Hepatocyte (in vitro differentiated cells): ENCODE measurements around the gene WDFY2. TPM values are rescaled to one million over a fixed set of nuclear protein-coding genes. Genes with fewer than 3 reads are reported as not detected.

ENCODE experiments used
- DNase-seq: peaks from one replicate; pipeline ENCODE4 v3.0.0-alpha.2; 2016; ENCODE audit warnings: low spot score
- H2AFZ ChIP-seq: fragments of 200-600 bp; sonication (generic); 2 replicates; pipeline ENCODE4 v1.6.0; 2016; ENCODE audit warnings: antibody characterized with exemption, mild to moderate bottlenecking
- H3K27ac ChIP-seq: fragments of 200-600 bp; sonication (generic); 2 replicates; pipeline ENCODE4 v1.5.1; 2016; ENCODE audit warnings: mild to moderate bottlenecking
- H3K27me3 ChIP-seq: fragments of 200-600 bp; sonication (generic); 2 replicates; pipeline ENCODE4 v1.6.1; 2016
- H3K36me3 ChIP-seq: fragments of 200-600 bp; sonication (generic); replicated peaks from 2 replicates; pipeline ENCODE4 v1.5.1; 2016; ENCODE audit warnings: low read depth; ENCODE audit not compliant: insufficient read depth
- H3K4me1 ChIP-seq: fragments of 200-600 bp; sonication (generic); 2 replicates; pipeline ENCODE4 v1.5.1; 2016; ENCODE audit warnings: mild to moderate bottlenecking, moderate library complexity; ENCODE audit not compliant: insufficient read depth
- H3K4me2 ChIP-seq: fragments of 200-600 bp; sonication (generic); 2 replicates; pipeline ENCODE4 v1.6.0; 2016
- H3K4me3 ChIP-seq: fragments of 200-600 bp; sonication (generic); 2 replicates; pipeline ENCODE4 v1.5.1; 2016; ENCODE audit warnings: mild to moderate bottlenecking
- H3K79me2 ChIP-seq: fragments of 200-600 bp; sonication (generic); 2 replicates; pipeline ENCODE4 v1.6.0; 2017; ENCODE audit warnings: mild to moderate bottlenecking
- H3K9me2 ChIP-seq: fragments of 200-600 bp; sonication (generic); replicated peaks from 2 replicates; pipeline ENCODE4 v1.6.0; 2017; ENCODE audit warnings: mild to moderate bottlenecking; ENCODE audit not compliant: insufficient read depth
- H3K9me3 ChIP-seq: fragments of 200-600 bp; sonication (generic); 2 replicates; pipeline ENCODE4 v1.5.1; 2016; ENCODE audit warnings: low read depth, mild to moderate bottlenecking
- H4K20me1 ChIP-seq: fragments of 200-600 bp; sonication (generic); 2 replicates; pipeline ENCODE4 v1.6.0; 2016; ENCODE audit warnings: mild to moderate bottlenecking; ENCODE audit not compliant: insufficient read depth, poor library complexity, severe bottlenecking
- EZH2 ChIP-seq: fragments of 200-600 bp; sonication (generic); IDR thresholded peaks from 2 replicates; pipeline ENCODE4 v1.6.1; 2016; ENCODE audit warnings: antibody characterized with exemption, mild to moderate bottlenecking, borderline replicate concordance
- EZH2phosphoT487 ChIP-seq: fragments of 200-600 bp; sonication (generic); IDR thresholded peaks from one replicate; pipeline ENCODE4 v1.6.1; 2018; ENCODE audit warnings: antibody characterized with exemption, mild to moderate bottlenecking, low read depth, moderate library complexity; ENCODE audit not compliant: unreplicated experiment, severe bottlenecking
- WGBS: methylation state at CpG from one replicate; pipeline ENCODE4 v1.1.6; 2016; ENCODE audit warnings: low lambda C conversion rate; ENCODE audit errors: missing lambda C conversion rate; 5-methylcytosine and 5-hydroxymethylcytosine counted together
- polyA plus RNA-seq: library from polyadenylated mRNA; unstranded; fragments of >200 nt; fragmentation: Nextera tagmentation; extraction: Ambion mirVana; gene quantifications from 2 replicates; pipeline ENCODE4 v1.2.1, GENCODE V29; 2016
- total RNA-seq: library from RNA; depleted of rRNA; stranded (reverse); fragments of >200 nt; gene quantifications from 2 replicates; pipeline ENCODE4 v1.2.3, GENCODE V29; 2014
- TF ChIP-seq, protein P1 (sequence below): fragments of 200-600 bp; sonication (generic); IDR thresholded peaks from 2 replicates; pipeline ENCODE4 v1.5.1; 2016; ENCODE audit warnings: antibody characterized with exemption, mild to moderate bottlenecking; ENCODE audit not compliant: poor library complexity

WDFY2 gene
- total and polyA plus RNA-seq, 2 experiments from 2014 or later = 9.0 to 9.1 TPM

DNA sequence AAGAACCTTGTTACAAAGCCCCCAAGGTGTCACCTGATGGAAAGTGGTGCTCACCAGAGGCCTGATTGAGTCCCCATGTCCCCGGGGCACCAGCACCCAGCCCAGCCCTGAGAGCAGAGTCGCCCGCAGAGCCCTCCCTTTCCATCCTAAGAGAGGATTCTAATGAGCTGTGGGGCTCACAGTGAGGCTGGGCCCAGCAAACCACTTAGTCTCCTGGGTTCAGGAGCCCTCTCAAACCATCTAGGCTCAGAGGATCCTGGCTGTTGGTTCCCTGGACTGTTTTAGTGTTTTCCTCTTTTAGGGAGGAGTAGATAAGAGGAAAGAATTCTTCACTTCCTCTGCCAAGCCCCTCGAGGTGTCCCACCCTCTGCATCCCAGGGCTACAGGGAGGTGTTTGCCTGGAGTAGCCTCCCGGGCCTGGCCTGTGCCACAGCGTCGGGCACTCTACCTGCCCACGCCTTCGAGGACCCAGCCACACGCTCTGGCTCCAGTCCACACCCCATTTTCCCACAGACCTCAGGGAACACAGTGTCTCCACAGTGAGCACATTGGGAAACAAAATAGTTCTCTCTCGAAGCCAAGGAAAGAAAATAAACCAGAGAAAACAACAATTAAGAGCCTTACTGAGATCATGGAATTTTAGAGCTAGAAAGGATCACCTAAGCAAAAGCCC, 185.3 kb downstream of the WDFY2 start:
- 83% methylated on average over 11 of the region's 11 CpGs for WGBS
- DNase-seq = no peak

DNA sequence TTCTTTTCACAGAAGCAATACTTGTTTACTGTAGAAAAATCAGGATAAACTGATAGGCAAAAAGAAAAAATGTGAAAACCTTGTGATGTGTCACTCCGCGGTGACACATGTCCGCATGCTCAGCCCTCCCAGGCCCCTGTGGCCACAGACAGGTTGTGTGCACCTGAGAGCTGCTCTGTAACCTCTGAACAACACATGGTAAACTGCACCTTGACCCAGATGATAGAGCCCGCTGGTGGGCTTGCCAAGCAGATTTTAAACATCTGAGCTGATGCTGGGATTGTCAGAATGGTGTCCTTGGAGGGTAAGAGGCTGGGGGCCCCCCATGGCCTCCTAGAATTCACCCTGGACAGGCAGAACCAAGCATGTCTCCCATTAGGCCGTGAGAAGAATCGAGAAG, 185.9 kb downstream of the WDFY2 start:
- H4K20me1 ChIP-seq = no peaks in the 10 kb centered on the region
- no peaks in the 10 kb centered on the region for H3K79me2 ChIP-seq
- no peaks in the 10 kb centered on the region for H3K27me3 ChIP-seq
- H3K9me3 ChIP-seq = no peaks in the 10 kb centered on the region
- peak overlapping the region; percentile 37 for H3K27ac ChIP-seq
- WGBS = 93% methylated on average over 6 of the region's 6 CpGs
- H3K4me3 ChIP-seq = no peak overlapping the region
- peaks cover 3% of the 10 kb centered on the region for H3K4me1 ChIP-seq
- peak; percentile 35 for DNase-seq
- no peaks in the 10 kb centered on the region for H3K36me3 ChIP-seq
- no peaks in the 10 kb centered on the region for H3K9me2 ChIP-seq
- H2AFZ ChIP-seq = no peak overlapping the region
- no peak overlapping the region for H3K4me2 ChIP-seq
- no peak for TF ChIP-seq EZH2phosphoT487
- TF ChIP-seq, protein P1, sequence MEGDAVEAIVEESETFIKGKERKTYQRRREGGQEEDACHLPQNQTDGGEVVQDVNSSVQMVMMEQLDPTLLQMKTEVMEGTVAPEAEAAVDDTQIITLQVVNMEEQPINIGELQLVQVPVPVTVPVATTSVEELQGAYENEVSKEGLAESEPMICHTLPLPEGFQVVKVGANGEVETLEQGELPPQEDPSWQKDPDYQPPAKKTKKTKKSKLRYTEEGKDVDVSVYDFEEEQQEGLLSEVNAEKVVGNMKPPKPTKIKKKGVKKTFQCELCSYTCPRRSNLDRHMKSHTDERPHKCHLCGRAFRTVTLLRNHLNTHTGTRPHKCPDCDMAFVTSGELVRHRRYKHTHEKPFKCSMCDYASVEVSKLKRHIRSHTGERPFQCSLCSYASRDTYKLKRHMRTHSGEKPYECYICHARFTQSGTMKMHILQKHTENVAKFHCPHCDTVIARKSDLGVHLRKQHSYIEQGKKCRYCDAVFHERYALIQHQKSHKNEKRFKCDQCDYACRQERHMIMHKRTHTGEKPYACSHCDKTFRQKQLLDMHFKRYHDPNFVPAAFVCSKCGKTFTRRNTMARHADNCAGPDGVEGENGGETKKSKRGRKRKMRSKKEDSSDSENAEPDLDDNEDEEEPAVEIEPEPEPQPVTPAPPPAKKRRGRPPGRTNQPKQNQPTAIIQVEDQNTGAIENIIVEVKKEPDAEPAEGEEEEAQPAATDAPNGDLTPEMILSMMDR = no peak
- TF ChIP-seq EZH2 = no peak

More for the DNA sequence above, 185.3 kb downstream of the WDFY2 start:
- Histone ChIP-seq H3K79me2 (no peaks in the 10 kb centered on the region), H3K9me3 (no peaks in the 10 kb centered on the region), H3K4me2 (no peak overlapping the region), H4K20me1 (no peaks in the 10 kb centered on the region), H3K9me2 (no peaks in the 10 kb centered on the region), H3K4me3 (no peak overlapping the region), H3K36me3 (no peaks in the 10 kb centered on the region), H3K27me3 (no peaks in the 10 kb centered on the region), H2AFZ (no peak overlapping the region), H3K27ac (peak overlapping the region; percentile 37), H3K4me1 (peaks cover 8% of the 10 kb centered on the region)
- no peak for TF ChIP-seq EZH2phosphoT487
- TF ChIP-seq, protein P1 = no peak
- no peak for TF ChIP-seq EZH2

DNA sequence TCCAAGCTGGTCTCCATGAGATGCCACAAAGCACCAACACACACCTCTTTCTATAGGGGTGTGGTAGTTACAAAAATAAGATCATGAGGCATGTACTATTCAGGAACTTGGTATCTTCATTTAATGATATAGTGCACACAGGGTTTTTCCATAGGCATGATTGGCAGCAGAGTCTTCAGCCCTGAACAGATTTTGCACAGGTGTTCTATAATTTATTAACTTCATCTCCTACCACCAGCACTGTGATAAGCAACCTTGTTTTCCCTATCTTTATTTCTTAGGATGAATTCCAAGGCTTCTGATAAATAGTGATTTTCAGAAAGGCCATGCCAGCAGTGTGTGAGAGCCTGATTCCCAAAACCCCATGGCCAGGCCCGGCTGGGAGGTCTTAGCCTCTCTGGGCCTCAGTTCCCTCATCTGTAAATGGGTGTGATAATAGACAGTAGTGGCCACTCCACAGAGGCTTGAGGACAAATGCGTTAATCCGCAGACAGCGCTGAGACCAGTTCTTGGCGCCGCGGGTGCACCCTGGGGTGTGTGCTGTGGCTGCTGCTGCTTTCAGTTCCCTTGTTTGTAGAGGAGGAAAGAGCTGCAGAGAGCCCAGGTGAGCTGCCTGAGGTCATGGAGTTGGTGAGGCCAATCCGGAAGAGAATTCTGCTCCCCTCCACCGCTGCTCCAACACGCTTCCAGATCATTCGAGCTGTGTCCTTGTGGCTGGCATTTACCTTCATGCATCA, 186.6 kb downstream of the WDFY2 start:
- Histone ChIP-seq H3K4me3 (no peak overlapping the region), H3K36me3 (no peaks in the 10 kb centered on the region), H3K79me2 (no peaks in the 10 kb centered on the region), H3K9me2 (no peaks in the 10 kb centered on the region), H2AFZ (no peak overlapping the region), H3K27me3 (no peaks in the 10 kb centered on the region), H3K9me3 (no peaks in the 10 kb centered on the region), H3K4me2 (no peak overlapping the region), H4K20me1 (no peaks in the 10 kb centered on the region), H3K4me1 (no peaks in the 10 kb centered on the region), H3K27ac (peak overlapping the region; percentile 37)
- DNase-seq = no peak
- no peak for TF ChIP-seq EZH2phosphoT487
- TF ChIP-seq, protein P1 = no peak
- no peak for TF ChIP-seq EZH2
- 86% methylated on average over 11 of the region's 11 CpGs for WGBS
